ENCODE data around the gene IGF2BP3.

DNA sequence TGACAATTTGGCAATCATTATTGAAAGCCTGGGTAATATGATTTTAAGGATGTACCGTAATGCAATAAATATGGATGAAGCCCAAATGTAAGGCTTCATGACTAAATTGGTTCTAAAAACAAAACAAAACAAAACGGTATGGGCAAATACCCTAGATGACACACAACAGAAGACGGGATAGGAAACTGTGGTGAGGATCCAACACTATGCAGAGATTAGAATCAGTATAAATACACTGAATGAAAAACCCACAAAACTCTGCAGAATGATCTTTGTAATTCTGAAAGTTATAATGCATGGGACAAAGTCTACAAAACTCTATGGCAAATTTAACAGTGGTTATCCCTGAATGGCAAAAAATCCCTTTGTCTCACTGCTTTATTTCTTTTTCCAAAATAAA, 113.6 kb downstream of the IGF2BP3 start:
- TF ChIP-seq, protein P1, sequence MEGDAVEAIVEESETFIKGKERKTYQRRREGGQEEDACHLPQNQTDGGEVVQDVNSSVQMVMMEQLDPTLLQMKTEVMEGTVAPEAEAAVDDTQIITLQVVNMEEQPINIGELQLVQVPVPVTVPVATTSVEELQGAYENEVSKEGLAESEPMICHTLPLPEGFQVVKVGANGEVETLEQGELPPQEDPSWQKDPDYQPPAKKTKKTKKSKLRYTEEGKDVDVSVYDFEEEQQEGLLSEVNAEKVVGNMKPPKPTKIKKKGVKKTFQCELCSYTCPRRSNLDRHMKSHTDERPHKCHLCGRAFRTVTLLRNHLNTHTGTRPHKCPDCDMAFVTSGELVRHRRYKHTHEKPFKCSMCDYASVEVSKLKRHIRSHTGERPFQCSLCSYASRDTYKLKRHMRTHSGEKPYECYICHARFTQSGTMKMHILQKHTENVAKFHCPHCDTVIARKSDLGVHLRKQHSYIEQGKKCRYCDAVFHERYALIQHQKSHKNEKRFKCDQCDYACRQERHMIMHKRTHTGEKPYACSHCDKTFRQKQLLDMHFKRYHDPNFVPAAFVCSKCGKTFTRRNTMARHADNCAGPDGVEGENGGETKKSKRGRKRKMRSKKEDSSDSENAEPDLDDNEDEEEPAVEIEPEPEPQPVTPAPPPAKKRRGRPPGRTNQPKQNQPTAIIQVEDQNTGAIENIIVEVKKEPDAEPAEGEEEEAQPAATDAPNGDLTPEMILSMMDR (conservative IDR thresholded peaks at IDR 0.05; ENCODE audit: low read depth, low read length): no peak
- no peak for TF ChIP-seq EZH2 (IDR thresholded peaks at IDR 0.05; ENCODE audit: borderline replicate concordance, low read depth, low read length, poor library complexity, severe bottlenecking)
